Lung (tissue), 12 donors: ENCODE data around the gene LSR. TPM values are rescaled to one million over a fixed set of nuclear protein-coding genes. Genes with fewer than 3 reads are reported as not detected.

Experiments
- ATAC-seq: fragments of 200-7000 bp; cut with Tn5 transposase; one replicate; pipeline ENCODE4 v1.9.1; 2020; ENCODE audit warnings: moderate number of reproducible peaks; ENCODE audit not compliant: insufficient read depth, low FRiP score
- DNase-seq, 3 donors: peaks; one replicate each; pipeline ENCODE4 v3.0.0-alpha.2; 2013 to 2017
- H3K27ac ChIP-seq, 2 donors: one replicate each; pipeline ENCODE4 v1.5.1; 2013; ENCODE audit warnings: mild to moderate bottlenecking in 2 of 2, moderate library complexity in 2 of 2, control low read depth in 1 of 2, inconsistent platforms in 1 of 2, low read depth in 1 of 2, low read length in 1 of 2
- H3K27me3 ChIP-seq, 3 donors: one replicate each; pipeline ENCODE4 v1.5.1; 2013; ENCODE audit warnings: low read length in 2 of 3; ENCODE audit not compliant: control insufficient read depth in 3 of 3, insufficient read depth in 3 of 3
- H3K36me3 ChIP-seq, 4 donors: one replicate each; pipeline ENCODE4 v1.5.1; 2013; ENCODE audit warnings: low read length in 4 of 4, mild to moderate bottlenecking in 1 of 4, moderate library complexity in 1 of 4; ENCODE audit not compliant: control insufficient read depth in 4 of 4, insufficient read depth in 4 of 4
- H3K4me1 ChIP-seq, 5 donors: one replicate each; pipeline ENCODE4 v1.5.1; 2013; ENCODE audit warnings: low read length in 5 of 5, mild to moderate bottlenecking in 2 of 5, moderate library complexity in 1 of 5; ENCODE audit not compliant: control insufficient read depth in 5 of 5, insufficient read depth in 5 of 5
- H3K4me3 ChIP-seq: one replicate; pipeline ENCODE4 v1.5.1; 2013; ENCODE audit warnings: mild to moderate bottlenecking, control low read depth, moderate library complexity
- H3K9ac ChIP-seq, 2 donors: one replicate each; pipeline ENCODE4 v1.5.1; 2013; ENCODE audit warnings: low read length in 2 of 2, control low read depth in 1 of 2; ENCODE audit not compliant: insufficient read depth in 1 of 2
- H3K9me3 ChIP-seq, 4 donors: one replicate each; pipeline ENCODE4 v1.5.1; 2013; ENCODE audit warnings: low read length in 3 of 4, mild to moderate bottlenecking in 1 of 4, moderate library complexity in 1 of 4; ENCODE audit not compliant: control insufficient read depth in 4 of 4, insufficient read depth in 3 of 4
- CTCF ChIP-seq: IDR thresholded peaks from 2 replicates; pipeline ENCODE4 v1.5.1; 2012; ENCODE audit warnings: mild to moderate bottlenecking; ENCODE audit errors: control extremely low read depth, extremely low read depth
- WGBS, 2 donors: extraction: QIAGEN DNeasy Blood & Tissue Kit; methylation state at CpG; one replicate each; pipeline ENCODE4 v1.1.7; 2013; 5-methylcytosine and 5-hydroxymethylcytosine counted together
- polyA plus RNA-seq, 2 donors: library from polyadenylated mRNA; stranded (reverse); fragments of 200-250 nt; gene quantifications; one replicate each; pipeline ENCODE4 v1.2.1, GENCODE V29; 2013
- total RNA-seq, 2 donors: library from RNA; depleted of rRNA in 1 of 2; stranded (reverse); fragments of >200 nt in 1 of 2; gene quantifications; one replicate each; pipeline ENCODE4 v1.2.1, GENCODE V29; 2014 to 2021
- donor health status: control.
- donor health status: control.
- donor health status: Bipolar disorder and iron deficiency.
- donor health status: healthy.
- donor health status: DM: yes; HTN: yes; CAD: no.

LSR gene
- total and polyA plus RNA-seq, 4 donors = 30.8 to 82.0 (median 68.7) TPM

- H3K9me3 ChIP-seq = peaks cover 0 to 2% (median 0%) of the 10 kb centered on the region in 4 donors
- no peaks in the 10 kb centered on the region for H3K36me3 ChIP-seq
- no peak overlapping the region for H3K9ac ChIP-seq
- TF ChIP-seq CTCF = no peak
- H3K27me3 ChIP-seq = peaks cover 0 to 4% (median 0%) of the 10 kb centered on the region in 3 donors
- ATAC-seq = no peak
- peaks cover 0 to 25% (median 8%) of the 10 kb centered on the region in 5 donors for H3K4me1 ChIP-seq
- H3K4me3 ChIP-seq = no peak overlapping the region
- DNase-seq = no peak
- no peak overlapping the region for H3K27ac ChIP-seq
- 68 to 74% methylated on average over 2 of the region's 2 CpGs for WGBS, 2 donors
Measured at GRCh38 chr19:35288331-35288730, 39.5 kb downstream of the LSR start.

DNA sequence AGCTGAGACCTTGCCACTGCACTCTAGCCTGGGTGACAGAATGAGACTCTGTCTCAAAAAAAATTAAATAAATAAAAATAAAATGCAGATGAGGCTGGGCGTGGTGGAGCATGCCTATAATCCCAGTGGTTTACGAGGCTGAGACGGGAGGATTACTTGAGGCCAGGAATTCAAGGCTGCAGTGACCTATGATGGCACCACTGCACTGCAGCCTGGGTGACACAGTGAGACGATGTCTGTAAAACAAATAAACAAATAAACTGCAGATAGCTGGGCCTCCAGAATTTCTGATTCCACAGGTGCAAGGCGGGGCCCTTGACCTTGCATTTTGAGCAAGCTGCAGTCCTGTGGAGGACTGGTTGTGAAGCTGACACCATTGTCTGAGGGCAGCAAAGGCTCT, 40.1 kb downstream of the LSR start:
- DNase-seq (no peak), ATAC-seq (no peak)
- Histone ChIP-seq H3K4me3 (no peak overlapping the region), H3K27me3 (peaks cover 0 to 2% (median 0%) of the 10 kb centered on the region in 3 donors), H3K9ac (no peak overlapping the region), H3K27ac (no peak overlapping the region), H3K4me1 (peaks cover 0 to 31% (median 8%) of the 10 kb centered on the region in 5 donors), H3K36me3 (no peaks in the 10 kb centered on the region), H3K9me3 (peaks cover 0 to 2% (median 0%) of the 10 kb centered on the region in 4 donors)
- no peak for TF ChIP-seq CTCF
- 86 to 92% methylated on average over 5 of the region's 5 CpGs for WGBS, 2 donors

GRCh38 chr19:35290381-35291127, 41.8 kb downstream of the LSR start:
- H3K27me3 ChIP-seq = peaks cover 0 to 2% (median 0%) of the 10 kb centered on the region in 3 donors
- H3K9ac ChIP-seq = no peak overlapping the region
- peaks cover 0 to 38% (median 8%) of the 10 kb centered on the region in 5 donors for H3K4me1 ChIP-seq
- WGBS, 2 donors = 74 to 90% methylated on average over 20 of the region's 20 CpGs
- no peak overlapping the region for H3K27ac ChIP-seq
- H3K9me3 ChIP-seq = peaks cover 0 to 2% (median 0%) of the 10 kb centered on the region in 4 donors
- no peaks in the 10 kb centered on the region for H3K36me3 ChIP-seq
- no peak for ATAC-seq
- TF ChIP-seq CTCF = no peak
- no peak for DNase-seq
- no peak overlapping the region for H3K4me3 ChIP-seq
